ENCODE measurements around the gene SLC7A1.

The SLC7A1 gene

DNA sequence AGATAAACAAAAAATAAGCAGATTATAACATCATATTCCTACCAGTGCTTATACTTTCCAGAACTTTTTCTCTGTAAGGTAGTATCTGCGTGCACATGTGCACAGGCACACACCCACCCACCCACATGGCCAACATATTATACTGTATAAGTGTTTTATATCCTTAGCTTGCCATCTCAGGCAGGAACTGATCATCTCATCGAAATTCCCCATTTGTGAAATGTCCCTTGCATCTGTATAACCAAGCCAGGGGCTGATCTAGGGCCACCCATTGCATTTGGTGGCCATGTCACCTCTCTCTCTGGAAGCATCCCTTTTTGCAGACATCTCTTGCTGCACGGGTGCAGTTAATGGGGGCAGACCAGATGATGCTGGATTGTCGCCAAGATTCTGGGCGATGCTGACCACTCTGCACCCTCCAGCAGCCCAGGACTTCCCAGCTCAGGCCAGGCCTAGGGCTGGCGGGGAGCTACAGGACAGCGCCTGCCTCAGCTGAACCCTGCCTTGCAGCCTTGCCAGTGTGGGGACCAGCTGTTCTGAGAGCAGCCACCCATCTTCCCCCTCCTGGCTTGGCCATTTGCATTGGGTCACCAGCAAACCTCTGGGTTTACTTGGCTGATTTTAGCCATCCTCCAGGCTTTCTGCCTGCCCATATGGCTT, 95.9 kb downstream of the SLC7A1 start:
- TF ChIP-seq, protein P1, sequence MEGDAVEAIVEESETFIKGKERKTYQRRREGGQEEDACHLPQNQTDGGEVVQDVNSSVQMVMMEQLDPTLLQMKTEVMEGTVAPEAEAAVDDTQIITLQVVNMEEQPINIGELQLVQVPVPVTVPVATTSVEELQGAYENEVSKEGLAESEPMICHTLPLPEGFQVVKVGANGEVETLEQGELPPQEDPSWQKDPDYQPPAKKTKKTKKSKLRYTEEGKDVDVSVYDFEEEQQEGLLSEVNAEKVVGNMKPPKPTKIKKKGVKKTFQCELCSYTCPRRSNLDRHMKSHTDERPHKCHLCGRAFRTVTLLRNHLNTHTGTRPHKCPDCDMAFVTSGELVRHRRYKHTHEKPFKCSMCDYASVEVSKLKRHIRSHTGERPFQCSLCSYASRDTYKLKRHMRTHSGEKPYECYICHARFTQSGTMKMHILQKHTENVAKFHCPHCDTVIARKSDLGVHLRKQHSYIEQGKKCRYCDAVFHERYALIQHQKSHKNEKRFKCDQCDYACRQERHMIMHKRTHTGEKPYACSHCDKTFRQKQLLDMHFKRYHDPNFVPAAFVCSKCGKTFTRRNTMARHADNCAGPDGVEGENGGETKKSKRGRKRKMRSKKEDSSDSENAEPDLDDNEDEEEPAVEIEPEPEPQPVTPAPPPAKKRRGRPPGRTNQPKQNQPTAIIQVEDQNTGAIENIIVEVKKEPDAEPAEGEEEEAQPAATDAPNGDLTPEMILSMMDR (IDR thresholded peaks at IDR 0.05; ENCODE audit: low read depth, low read length), result no peak
- no peak overlapping the region for H3K4me3 ChIP-seq (ENCODE audit: low read depth, low read length)

DNA sequence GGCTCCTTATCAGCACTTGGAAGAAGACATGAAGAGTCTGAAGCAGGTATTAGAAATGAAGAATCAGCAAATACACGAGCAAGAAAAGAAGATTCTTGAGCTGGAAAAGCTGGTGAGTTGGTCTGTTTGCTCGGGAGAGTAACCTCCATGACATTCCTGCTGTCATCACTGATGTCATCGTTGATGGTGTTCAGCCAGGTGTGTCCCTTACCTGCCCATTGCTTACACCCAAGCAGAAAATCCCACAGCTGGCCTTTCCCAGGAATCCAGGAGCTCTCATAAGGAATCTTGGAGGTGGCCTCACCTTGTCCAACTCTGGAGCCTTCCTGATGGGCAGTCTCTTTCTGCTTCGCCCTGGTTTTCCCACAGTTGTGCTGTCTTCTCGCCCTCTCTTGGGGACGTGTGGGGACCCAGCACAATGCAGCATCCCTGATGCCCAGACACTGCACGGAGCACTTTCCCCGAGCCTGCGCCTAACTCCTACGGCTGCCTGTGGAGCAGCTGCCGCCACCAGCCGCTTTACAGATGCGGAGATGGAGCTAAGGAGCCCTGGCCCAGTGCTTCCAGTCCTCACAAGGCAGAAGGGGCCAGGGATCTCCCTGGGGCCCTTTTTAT, 97.0 kb downstream of the SLC7A1 start:
- no peak overlapping the region for H3K4me3 ChIP-seq (ENCODE audit: low read depth, low read length)
- TF ChIP-seq, protein P1 (IDR thresholded peaks at IDR 0.05; ENCODE audit: low read depth, low read length), result no peak

DNA sequence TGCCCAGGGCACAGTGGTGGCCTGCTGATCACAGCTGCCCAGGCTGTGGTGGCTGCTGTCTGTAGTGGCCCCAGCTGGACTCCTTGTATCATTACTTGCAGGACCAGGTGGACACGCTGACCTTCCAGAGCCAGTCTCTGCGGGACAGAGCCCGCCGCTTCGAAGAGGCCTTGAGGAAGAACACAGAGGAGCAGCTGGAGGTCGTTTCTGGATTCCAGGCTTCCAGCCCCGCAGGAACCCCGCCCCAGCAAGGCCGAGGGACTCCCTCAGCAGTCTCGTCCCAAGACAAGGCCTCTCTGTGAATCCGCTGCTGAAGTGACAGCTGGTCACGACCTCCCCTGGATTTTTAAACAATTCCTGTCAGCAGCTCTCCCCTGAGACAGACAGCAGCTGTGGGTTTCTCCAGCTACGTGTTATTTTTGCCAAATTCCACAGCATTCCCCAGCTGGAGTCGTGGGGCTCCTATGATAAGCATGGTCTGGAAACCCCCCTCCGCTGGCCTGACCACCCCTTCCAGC, 98.3 kb downstream of the SLC7A1 start:
- TF ChIP-seq, protein P1 (IDR thresholded peaks at IDR 0.05; ENCODE audit: low read depth, low read length), result no peak
- 0 out of 2 replicates have a peak overlapping the region, but pooled peaks have one; percentile 13 for H3K4me3 ChIP-seq (ENCODE audit: low read depth, low read length)

DNA sequence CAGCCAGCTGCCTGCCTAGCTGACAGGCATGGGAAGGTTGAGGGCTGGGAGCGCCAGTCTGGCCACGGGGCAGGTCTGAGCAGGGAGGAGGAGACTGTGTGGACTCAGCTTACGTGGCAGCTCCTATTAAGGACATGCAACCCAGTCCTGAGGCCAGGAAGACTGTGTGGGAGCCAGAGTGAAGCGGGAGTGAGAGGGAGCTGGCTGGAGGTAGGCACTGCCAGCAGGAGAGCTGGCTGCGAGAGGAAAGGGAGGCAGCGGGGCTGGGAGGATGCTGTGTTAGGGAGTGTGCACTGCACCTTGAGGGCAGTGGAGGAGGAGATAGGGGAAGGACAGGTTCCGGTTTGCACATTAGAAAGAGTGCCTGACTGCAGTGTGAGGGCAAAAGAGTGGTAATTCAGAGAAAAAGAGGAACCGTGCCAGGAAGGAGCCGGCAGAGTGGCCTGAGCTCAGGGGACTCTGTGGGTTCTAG, 99.2 kb downstream of the SLC7A1 start:
- TF ChIP-seq, protein P1 (IDR thresholded peaks at IDR 0.05; ENCODE audit: low read depth, low read length), result no peak
- H3K4me3 ChIP-seq (ENCODE audit: low read depth, low read length), result no peak overlapping the region

DNA sequence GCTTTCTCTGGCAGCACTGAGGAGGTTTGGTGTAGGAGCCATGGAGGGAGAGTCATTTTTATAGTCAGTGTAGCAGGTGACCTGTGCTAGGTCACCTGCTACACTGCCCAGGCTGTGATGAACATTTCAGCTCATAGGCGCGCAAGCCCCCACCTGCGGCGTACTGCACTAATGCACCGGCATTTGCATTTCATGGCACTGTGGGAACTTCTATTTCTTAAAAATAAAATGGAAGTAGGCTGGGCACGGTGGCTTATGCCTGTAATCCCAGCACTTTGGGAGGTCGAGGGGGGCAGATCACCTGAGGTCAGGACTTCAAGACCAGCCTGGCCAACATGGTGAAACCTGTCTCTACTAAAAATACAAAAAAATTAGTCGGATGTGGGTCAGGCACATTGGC, 101.0 kb downstream of the SLC7A1 start:
- TF ChIP-seq, protein P1 (IDR thresholded peaks at IDR 0.05; ENCODE audit: low read depth, low read length), result no peak

DNA sequence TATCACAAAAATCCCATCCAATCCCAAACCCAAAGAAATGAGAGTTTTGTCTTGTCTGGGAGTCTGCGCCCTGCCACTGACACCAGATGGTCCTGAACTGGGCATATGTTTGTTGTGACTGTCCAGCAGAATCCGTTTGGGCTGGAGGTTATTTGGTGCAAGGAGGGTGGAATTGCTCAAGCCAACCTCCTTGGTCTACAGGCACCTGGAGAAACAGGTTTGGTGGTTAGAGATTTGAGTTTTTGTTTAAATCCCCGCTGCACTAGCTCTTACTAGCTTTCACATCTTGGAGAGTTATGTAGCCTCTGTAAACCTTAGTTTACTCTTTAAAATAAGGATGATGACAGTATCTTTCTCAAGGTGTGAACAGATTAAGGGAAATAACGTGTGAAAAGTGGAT, 101.7 kb downstream of the SLC7A1 start:
- H3K4me3 ChIP-seq (ENCODE audit: low read depth, low read length), result no peak overlapping the region
- TF ChIP-seq, protein P1 (IDR thresholded peaks at IDR 0.05; ENCODE audit: low read depth, low read length), result no peak

More for the DNA sequence above, 101.0 kb downstream of the SLC7A1 start:
- H3K4me3 ChIP-seq (ENCODE audit: low read depth, low read length), result no peak overlapping the region

DNA sequence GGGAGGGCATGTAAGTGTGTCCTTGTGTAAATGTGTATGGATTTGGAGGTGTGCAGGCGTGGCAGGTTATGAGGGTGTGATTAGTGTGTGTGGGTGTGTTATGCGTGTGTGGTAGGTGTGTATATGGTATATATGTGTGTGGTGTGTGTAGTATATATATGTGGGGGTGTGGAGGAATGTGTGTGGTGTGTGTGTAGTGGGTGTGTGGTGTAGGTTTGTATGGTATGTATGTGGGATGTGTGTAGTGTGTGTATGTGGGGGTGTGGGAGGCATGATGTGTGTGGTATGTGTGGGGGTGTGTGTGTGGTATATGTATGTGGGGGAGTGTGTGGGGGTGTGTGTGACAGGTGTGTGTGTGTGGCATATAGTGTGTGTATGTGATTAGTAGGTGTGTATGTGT, 104.2 kb downstream of the SLC7A1 start:
- TF ChIP-seq, protein P1 (IDR thresholded peaks at IDR 0.05; ENCODE audit: low read depth, low read length), result no peak
- no peak overlapping the region for H3K4me3 ChIP-seq (ENCODE audit: low read depth, low read length)

Measured in WI38 (cell line).